HG02571 (cell line): ENCODE data around the gene DNLZ.
"Not testable (repeated sequence)": the region's sequence is repeated elsewhere in the genome, so short reads cannot be mapped to it uniquely, and the experiment has no call there.

Source experiments
- ATAC-seq: cut with Tn5 transposase; IDR thresholded peaks from one replicate; pipeline ENCODE4 v1.9.1; 2021; ENCODE audit warnings: mild to moderate bottlenecking, moderate library complexity; ENCODE audit not compliant: unreplicated experiment

Gene DNLZ

DNA sequence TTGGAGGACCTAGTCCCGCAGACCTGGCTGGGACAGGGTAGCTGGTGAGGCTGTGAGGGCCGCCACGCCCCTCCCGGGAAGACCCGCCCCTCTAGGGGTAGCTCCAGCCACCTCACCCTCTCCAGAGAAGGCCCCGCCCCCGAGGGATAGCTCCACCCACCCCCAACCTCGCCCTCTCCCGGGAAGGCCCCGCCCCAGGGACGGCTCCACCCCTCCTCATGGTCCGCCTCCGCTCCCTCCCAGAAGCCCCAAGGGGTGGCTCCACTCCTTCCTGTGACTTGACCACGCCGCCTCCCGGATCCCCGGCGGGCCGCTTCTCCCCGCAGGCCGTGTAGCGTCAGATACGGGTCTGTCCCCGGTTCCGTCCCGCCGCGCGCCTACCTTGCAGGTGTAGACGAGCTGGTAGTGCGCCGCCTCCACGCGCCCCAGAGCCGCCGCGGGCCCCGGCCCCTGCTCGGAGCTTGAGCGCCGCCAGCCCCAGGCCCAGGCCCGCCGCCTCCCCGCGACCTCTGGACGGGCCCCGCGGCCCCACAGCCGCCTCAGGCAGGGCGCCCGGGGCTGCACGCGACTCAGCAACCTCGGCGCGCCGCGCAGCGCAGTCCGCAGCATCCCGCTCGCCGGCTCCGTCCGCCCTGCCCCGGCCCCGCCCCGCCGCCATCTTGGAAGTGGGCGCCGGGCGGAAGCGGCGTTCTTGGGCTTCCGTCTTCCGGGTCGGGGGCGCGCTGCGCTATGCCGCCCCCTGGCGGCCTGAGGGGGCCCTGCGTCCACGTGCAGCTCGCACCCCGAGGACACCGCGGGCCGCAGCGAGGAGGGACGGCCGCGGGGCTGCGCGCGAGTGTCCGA lies at the start of gene DNLZ:
DNLZ (minus strand) TSS at position 639 of the 843 bp plus-strand sequence; CDS start at position 609, 30 bp downstream.
- ATAC-seq = peak; percentile 67

GRCh38 chr9:136412962-136413361 lies 49.4 kb upstream of the DNLZ start:
- ATAC-seq = no peak

DNA sequence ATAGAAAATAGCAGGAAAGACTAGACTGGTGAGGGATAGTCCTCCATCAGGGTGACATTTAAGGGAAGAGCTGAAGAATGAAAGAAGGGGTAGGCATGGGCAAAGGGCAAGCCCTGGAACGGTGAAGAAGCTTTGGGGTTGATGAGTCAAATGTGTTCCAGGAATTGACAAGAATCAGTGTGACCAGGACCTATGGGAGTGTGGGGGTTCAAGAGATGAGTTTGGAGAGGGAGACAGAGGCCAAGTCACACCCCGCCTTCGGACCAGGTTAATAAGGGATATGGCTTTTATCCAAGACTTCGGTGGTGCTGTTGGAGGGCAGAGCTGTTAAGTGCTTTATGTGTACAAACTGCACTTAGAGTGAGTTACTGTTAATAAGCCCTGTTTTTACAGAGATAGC lies 47.8 kb upstream of the DNLZ start:
- no peak for ATAC-seq

DNA sequence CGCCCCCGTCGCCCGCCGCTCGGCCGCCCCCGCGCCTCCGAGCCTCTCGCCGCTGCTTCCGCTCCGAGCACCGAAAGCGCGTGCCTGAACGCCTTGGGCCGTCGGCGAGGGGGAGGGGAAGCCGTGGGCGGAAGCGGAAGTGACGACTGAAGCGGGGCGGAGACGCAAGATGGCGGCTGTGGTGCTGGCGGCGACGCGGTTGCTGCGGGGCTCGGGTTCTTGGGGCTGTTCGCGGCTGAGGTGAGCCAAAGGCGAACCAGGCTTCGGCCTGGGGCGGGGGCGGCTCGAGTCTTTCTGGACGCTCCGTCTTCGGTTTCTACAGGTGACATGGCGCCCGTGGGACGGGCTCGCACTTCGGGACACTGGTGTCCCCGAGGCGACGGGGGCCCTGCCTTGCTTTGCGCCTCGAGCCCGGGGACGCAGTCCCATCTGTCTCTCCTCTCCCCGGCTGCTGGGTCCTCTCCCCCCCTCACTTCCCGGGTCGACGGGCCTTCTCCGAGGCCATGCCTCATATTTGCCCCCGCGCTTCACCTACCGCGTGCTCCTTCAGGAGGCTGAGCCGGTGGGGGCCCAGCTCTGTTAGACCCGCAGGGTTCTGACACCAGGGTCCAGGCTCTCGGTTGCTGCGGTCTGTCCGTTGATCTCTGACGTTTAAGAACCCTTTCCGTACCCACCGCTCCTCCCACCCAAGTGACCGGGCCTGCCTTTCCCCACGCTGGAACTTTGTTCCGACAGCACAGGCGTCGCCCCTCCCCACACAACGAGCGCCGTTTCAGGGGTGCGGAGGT lies 47.1 kb upstream of the DNLZ start, which contains the start of the genes ENTR1 and PMPCA:
ENTR1 (minus strand) TSS at position 115 of the 788 bp plus-strand sequence. CDS start 217 bp downstream, outside the sequence.
PMPCA (plus strand) TSS at position 159 of the 788 bp plus-strand sequence; CDS start at position 170, 11 bp downstream.
- ATAC-seq = peak; percentile 74

- peak; percentile 20 for ATAC-seq
Measured at GRCh38 chr9:136409557-136410455, 46.3 kb upstream of the DNLZ start.

GRCh38 chr9:136407911-136408310 lies 44.4 kb upstream of the DNLZ start:
- ATAC-seq = no peak

- ATAC-seq = not testable (repeated sequence)
Measured at GRCh38 chr9:136407061-136407460, 43.5 kb upstream of the DNLZ start.

DNA sequence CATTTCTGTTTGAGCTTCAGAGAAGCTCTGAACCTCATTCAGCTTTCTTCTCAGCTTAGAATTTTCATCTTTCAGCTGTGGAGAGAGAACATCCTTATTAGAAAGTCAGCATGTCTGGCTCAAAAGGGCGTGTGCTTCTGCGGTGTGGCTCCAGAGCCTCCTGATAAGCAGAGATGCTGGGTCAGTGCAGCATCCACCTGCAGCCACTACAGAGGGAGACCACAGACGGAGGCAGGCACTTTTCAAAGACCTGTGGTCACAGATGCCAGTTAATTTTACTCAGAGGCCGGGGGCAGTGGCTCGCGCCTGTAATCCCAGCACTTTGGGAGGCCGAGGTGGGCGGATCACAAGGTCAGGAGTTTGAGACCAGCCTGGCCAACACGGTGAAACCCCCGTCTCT lies 42.4 kb upstream of the DNLZ start:
- not testable (repeated sequence) for ATAC-seq

- ATAC-seq = no peak
Measured at GRCh38 chr9:136405481-136405880, 41.9 kb upstream of the DNLZ start.

- no peak for ATAC-seq
Measured at GRCh38 chr9:136404801-136405136, 41.2 kb upstream of the DNLZ start.

DNA sequence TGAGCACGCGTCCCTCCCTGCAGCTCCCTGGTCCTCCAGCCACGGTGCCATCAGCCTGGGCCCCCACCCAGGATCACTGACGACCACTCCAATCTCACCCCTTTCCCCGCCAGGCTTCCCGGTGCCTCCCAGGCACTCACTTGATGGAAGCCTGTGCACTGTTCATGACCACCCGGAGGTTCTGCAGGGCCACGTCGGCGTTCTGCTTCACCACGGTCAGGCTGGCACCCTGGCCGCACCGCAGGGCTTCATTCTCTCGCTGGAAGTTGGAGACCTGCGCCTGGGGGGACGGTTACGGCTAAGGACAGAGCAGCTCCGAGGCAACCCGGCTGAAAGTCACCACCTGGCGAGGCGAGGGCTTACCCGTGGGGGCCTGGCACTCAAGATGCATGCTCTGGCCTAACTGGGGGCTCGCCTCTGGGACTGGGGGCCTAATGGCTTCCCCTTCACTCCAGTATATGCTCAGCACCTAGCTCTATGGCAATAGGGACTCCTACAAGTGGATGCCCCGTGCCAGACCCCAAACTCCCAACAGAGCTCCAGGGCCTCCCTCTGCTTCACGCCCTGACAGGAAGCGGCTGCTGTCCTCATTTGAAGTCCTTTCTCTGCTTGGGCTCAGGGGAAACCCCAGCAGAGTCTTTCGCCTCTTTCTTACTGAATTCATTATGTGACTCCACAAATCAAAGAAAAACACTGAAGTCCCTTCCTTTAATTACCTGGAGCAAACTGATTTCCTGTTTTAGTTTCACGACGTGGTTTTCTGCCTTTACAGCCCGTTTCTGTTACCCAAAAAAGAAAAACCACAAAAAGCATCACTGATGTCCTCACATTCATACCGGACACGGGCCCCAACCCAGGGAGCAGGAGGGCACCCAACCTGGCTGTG lies 40.6 kb upstream of the DNLZ start:
- no peak for ATAC-seq

DNA sequence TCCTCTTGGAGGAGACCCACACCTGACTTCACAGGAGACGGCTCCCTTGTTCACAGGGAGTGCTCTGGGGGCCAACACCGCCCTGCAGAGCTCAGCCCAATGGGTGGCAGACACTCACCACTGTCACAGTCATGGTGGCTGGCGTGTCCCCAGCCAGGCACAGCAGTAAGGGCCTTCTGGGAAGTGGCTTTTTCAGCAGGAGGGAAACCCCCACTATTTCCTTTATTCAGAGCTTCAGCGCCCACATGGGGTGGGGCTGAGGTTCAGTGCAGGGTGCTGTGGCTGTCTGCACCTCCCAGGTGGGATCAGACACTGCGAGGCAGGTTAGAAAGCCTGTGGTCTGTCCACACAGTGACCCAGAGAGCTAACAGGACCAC lies 40.0 kb upstream of the DNLZ start:
- peak; percentile 36 for ATAC-seq

DNA sequence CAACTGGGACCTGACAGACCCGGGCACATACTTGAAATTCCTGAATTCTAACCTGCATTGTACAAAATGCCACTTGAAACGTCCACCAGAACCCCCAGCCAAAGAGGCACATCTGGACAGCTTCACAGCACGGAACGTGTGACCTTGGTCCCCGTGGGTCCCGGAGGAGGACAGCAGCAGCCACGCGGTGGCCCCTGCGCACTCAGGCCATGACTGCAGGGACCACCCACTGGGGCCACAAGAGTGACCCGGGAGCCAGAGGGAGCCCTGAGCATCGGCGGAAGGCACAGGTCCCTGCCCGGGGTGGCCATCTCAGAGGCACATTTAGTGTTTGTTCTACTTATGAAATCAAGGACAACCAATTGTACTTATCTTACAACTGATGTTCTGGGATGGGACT lies 38.5 kb upstream of the DNLZ start:
- no peak for ATAC-seq

- no peak for ATAC-seq
Measured at GRCh38 chr9:136401173-136401922, 37.8 kb upstream of the DNLZ start.

DNA sequence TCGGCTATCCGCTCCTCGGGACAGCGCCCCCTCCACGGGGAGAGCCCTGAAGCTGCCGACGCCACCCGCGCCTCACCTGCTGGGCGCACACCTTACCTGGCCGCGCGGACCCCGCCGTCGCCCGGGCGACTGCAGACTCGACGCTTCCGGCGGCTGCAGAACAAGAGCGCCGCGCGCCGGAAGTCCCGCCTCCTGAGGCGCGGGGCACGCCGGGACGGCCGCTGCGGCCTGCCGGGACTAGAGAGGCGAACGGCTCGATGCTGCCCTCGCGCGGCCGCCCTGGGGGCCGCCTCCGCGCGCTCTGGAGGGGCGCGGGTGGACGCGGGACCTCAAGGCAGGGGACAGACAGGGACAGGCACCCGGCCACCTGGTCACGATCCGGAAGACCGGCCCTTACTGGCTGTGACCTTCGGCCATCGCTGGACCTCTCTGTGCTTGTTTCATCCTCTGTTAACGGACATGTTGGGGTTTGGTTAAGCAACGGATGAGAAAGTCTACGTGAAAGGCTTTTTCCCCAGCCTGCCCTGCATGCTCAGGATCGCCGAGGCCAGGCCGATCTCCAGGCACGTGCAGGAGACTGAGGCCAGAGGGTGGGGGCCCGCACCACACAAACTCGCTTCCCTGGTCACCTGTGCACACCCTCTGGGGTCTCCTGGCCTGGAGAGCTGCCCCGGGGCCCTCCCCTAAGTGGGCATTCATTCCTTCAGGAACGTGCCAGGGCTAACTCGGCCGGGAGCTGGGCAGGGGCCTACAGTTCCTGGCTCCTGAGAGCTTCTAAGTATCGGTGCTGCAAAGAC lies 36.7 kb upstream of the DNLZ start, which contains the start of gene SNAPC4:
SNAPC4 (minus strand) TSS at position 133 of the 797 bp plus-strand sequence. CDS start 1,742 bp downstream, outside the sequence.
- peak; percentile 56 for ATAC-seq

GRCh38 chr9:136399176-136400037 lies 35.9 kb upstream of the DNLZ start:
- ATAC-seq = peak; percentile 21

DNA sequence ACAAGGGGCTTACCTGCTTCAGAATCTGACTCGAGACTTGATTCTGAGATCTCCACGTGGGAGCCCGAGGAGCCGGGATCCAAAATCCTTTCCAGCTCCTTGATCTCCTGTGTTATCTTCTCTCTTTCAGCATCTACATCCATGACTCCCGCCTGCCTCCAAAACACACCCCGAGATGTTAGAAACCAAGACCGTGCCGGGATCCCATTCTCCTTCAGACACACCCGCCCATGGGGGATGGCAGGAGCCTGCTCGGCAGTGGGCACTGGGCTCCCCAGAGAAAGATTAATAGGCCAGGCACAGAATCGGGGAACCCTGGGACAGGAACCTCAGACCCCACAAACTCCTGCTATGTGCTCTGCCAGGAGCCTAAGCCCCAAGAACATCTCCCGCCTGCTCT lies 34.7 kb upstream of the DNLZ start:
- ATAC-seq = no peak
